Type B pancreatic cell (in vitro differentiated cells): ENCODE measurements around the gene TRAF3IP1. TPM values are rescaled to one million over a fixed set of nuclear protein-coding genes. Genes with fewer than 3 reads are reported as not detected.
"Not testable (repeated sequence)": the region's sequence is repeated elsewhere in the genome, so short reads cannot be mapped to it uniquely, and the experiment has no call there.

Source experiments
- DNase-seq: peaks from one replicate; pipeline ENCODE4 v3.0.0; 2021; ENCODE audit warnings: mixed read lengths; ENCODE audit not compliant: unreplicated experiment; ENCODE audit errors: extremely low spot score
- H3K27ac Mint-ChIP-seq: 2 replicates; pipeline ENCODE4 v1.8.0; 2021; ENCODE audit warnings: mild to moderate bottlenecking, mixed read lengths
- H3K27me3 Mint-ChIP-seq: 2 replicates; pipeline ENCODE4 v1.8.0; 2021; ENCODE audit warnings: mixed read lengths
- H3K36me3 Mint-ChIP-seq: 2 replicates; pipeline ENCODE4 v1.8.0; 2021; ENCODE audit warnings: mixed read lengths
- H3K4me1 Mint-ChIP-seq: one replicate; pipeline ENCODE4 v1.8.0; 2021; ENCODE audit warnings: mixed read lengths; ENCODE audit not compliant: unreplicated experiment
- H3K4me3 Mint-ChIP-seq: 2 replicates; pipeline ENCODE4 v1.8.0; 2021; ENCODE audit warnings: mild to moderate bottlenecking, mixed read lengths
- H3K9me3 Mint-ChIP-seq: 2 replicates; pipeline ENCODE4 v1.8.0; 2021; ENCODE audit warnings: mixed read lengths
- CTCF ChIP-seq: fragments of 200-600 bp; sonication (generic); conservative IDR thresholded peaks from 2 replicates; pipeline ENCODE4 v1.5.0; 2021; ENCODE audit warnings: antibody characterized with exemption, mild to moderate bottlenecking
- long read RNA-seq: library from polyadenylated mRNA; unstranded; transcript quantifications from one replicate; pipeline ENCODE4 v2.0.0, GENCODE V29; 2020
- total RNA-seq: library from RNA; stranded (reverse); gene quantifications from 2 replicates; pipeline ENCODE4 v1.2.1, GENCODE V29; 2021; ENCODE audit warnings: low replicate concordance

TRAF3IP1 gene
- 20.9 and 21.0 TPM in 2 replicates for total RNA-seq
- long read RNA-seq, partial matches to known transcripts = 2 of 7 reads
- long read RNA-seq, other reads (novel, unspliced or antisense) = 4 of 7 reads

- peak; percentile 96 for DNase-seq
- peaks cover 14% of the 10 kb centered on the region for H3K4me1 Mint-ChIP-seq
- TF ChIP-seq CTCF = no peak
- H3K27ac Mint-ChIP-seq = peak within 1 kb of the TSS; percentile 76
- H3K9me3 Mint-ChIP-seq = no peaks in the 10 kb centered on the region
- H3K4me3 Mint-ChIP-seq = peak within 1 kb of the TSS; percentile 90
- peaks cover 3% of the 10 kb centered on the region for H3K27me3 Mint-ChIP-seq
- peaks cover 4% of the 10 kb centered on the region for H3K36me3 Mint-ChIP-seq
Observed at GRCh38 chr2:238320246-238320647, at the start of gene TRAF3IP1. TSS of gene TRAF3IP1 (plus strand) at chr2:238320518. CDS start at chr2:238320663, 145 bp downstream.

- no peak overlapping the region for H3K4me3 Mint-ChIP-seq
- H3K27me3 Mint-ChIP-seq = no peaks in the 10 kb centered on the region
- peaks cover 10% of the 10 kb centered on the region for H3K36me3 Mint-ChIP-seq
- H3K9me3 Mint-ChIP-seq = no peaks in the 10 kb centered on the region
- TF ChIP-seq CTCF = no peak
- peaks cover 6% of the 10 kb centered on the region for H3K4me1 Mint-ChIP-seq
- no peak overlapping the region for H3K27ac Mint-ChIP-seq
- no peak for DNase-seq
Observed at GRCh38 chr2:238270606-238271005, 49.7 kb upstream of the TRAF3IP1 start.

GRCh38 chr2:238271061-238271554 lies 49.2 kb upstream of the TRAF3IP1 start:
- Mint-ChIP-seq H3K27me3 (no peaks in the 10 kb centered on the region), H3K9me3 (no peaks in the 10 kb centered on the region), H3K4me1 (peaks cover 6% of the 10 kb centered on the region), H3K4me3 (no peak overlapping the region), H3K27ac (no peak overlapping the region), H3K36me3 (peaks cover 10% of the 10 kb centered on the region)
- TF ChIP-seq CTCF = no peak
- no peak for DNase-seq

GRCh38 chr2:238271686-238272085 lies 48.6 kb upstream of the TRAF3IP1 start:
- not testable (repeated sequence) for H3K9me3 Mint-ChIP-seq, DNase-seq, H3K4me1 Mint-ChIP-seq, H3K27me3 Mint-ChIP-seq
- Mint-ChIP-seq H3K27ac (peak overlapping the region; percentile 15), H3K4me3 (peak overlapping the region; percentile 16), H3K36me3 (peaks cover 15% of the 10 kb centered on the region)

- Mint-ChIP-seq H3K4me3 (peak overlapping the region; percentile 16), H3K27me3 (no peaks in the 10 kb centered on the region)
- DNase-seq = no peak
Observed at GRCh38 chr2:238272156-238272555, 48.2 kb upstream of the TRAF3IP1 start.

GRCh38 chr2:238273433-238273832 lies 46.9 kb upstream of the TRAF3IP1 start:
- H3K4me3 Mint-ChIP-seq, H3K27ac Mint-ChIP-seq, H3K9me3 Mint-ChIP-seq, DNase-seq, H3K27me3 Mint-ChIP-seq: not testable (repeated sequence)
- Mint-ChIP-seq H3K36me3 (peaks cover 20% of the 10 kb centered on the region), H3K4me1 (peaks cover 13% of the 10 kb centered on the region)

More at GRCh38 chr2:238272156-238272555, 48.2 kb upstream of the TRAF3IP1 start:
- H3K36me3 Mint-ChIP-seq = peaks cover 15% of the 10 kb centered on the region
- H3K4me1 Mint-ChIP-seq = peaks cover 6% of the 10 kb centered on the region
- no peak for TF ChIP-seq CTCF
- H3K9me3 Mint-ChIP-seq = no peaks in the 10 kb centered on the region
- H3K27ac Mint-ChIP-seq = peak overlapping the region; percentile 15
